A673 (cell line): ENCODE results near the gene EML3.

ENCODE experiments used
- CTCF ChIP-seq: fragments of 300-800, 200-600 bp; sonication (generic); conservative IDR thresholded peaks from 2 replicates; pipeline ENCODE4 v1.5.1; 2017; ENCODE audit warnings: low read depth, mild to moderate bottlenecking, antibody characterized with exemption, low read length, moderate library complexity, mixed read lengths
- EZH2 ChIP-seq: fragments of 200-600 bp; sonication (generic); IDR thresholded peaks from 2 replicates; pipeline ENCODE4 v1.6.1; 2017; ENCODE audit warnings: borderline replicate concordance, low read depth, mild to moderate bottlenecking, mixed read lengths, antibody characterized with exemption, low read length; ENCODE audit not compliant: poor library complexity, severe bottlenecking

GRCh38 chr11:62591448-62592145, 21.0 kb downstream of the EML3 start, which contains the start of gene TUT1:
- TF ChIP-seq CTCF (no peak), EZH2 (no peak)
